ENCODE data around the gene GMDS.

GMDS gene

DNA sequence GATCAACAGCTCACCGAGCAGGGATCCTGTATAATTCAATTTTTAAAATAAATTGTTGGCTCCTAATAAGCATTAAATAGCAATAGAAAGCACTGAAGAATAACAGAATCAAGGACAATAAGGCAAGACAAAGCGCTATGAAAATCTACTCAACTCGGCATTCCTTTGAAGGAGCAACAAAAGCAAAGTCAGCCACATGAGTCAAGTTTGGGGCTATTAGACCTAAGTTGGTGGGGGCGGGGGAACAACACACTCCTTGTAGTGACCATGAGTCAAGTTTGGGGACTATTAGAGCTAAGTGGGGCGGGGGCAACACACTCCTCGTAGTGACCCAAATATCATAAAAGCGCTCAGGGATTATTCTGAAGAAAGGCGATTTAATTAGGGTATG lies 515.7 kb downstream of the GMDS start:
- no peak overlapping the region for H3K27ac Mint-ChIP-seq
- ATAC-seq (replicated peaks), result no peak
- DNase-seq, result no peak
- peaks cover 0 to 2% of the 10 kb centered on the region in 2 donors for H3K4me1 Mint-ChIP-seq (ENCODE audit: low read depth in 2 of 2)
- H3K9me3 Mint-ChIP-seq, result peaks cover 2 to 7% of the 10 kb centered on the region in 2 donors
- no peaks in the 10 kb centered on the region for H3K27me3 Mint-ChIP-seq
- peaks cover 10% of the 10 kb centered on the region for H3K36me3 Mint-ChIP-seq (ENCODE audit: insufficient read depth)
- no peak overlapping the region for H3K4me3 Mint-ChIP-seq

DNA sequence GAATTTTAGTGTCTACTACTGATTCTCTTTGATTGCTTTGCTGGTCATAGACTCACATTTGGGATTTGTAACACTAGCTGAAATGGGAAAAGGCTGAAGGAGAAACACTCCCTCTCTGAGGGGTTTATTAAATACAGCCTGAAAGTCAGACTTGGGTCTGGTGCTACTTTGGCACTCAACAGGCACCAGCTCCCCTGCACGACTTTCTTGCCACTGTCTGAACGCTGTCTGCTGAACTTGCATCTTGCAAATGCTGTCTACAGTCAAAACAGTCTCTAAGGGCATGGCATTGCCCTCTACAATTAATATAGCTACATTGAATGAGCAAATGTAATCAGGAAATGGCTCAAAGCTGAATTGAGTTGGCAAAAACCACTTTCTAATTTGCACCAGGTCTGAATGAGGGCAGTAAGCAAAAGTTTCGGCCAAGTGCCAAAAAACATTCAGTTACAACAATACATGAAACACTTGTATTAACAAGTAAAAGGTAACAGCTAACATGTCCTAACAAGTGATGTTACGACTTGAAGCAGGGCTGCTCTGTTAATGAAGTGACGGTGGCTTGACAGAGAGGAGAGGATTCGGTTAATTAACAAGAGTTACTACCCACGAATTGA lies 516.2 kb downstream of the GMDS start:
- peaks cover 10% of the 10 kb centered on the region for H3K36me3 Mint-ChIP-seq (ENCODE audit: insufficient read depth)
- no peak for ATAC-seq (replicated peaks)
- H3K9me3 Mint-ChIP-seq, result peaks cover 2 to 7% of the 10 kb centered on the region in 2 donors
- DNase-seq, result no peak
- H3K27ac Mint-ChIP-seq, result no peak overlapping the region
- H3K27me3 Mint-ChIP-seq, result no peaks in the 10 kb centered on the region
- H3K4me1 Mint-ChIP-seq (ENCODE audit: low read depth in 2 of 2), result peaks cover 0 to 2% of the 10 kb centered on the region in 2 donors
- no peak overlapping the region for H3K4me3 Mint-ChIP-seq

DNA sequence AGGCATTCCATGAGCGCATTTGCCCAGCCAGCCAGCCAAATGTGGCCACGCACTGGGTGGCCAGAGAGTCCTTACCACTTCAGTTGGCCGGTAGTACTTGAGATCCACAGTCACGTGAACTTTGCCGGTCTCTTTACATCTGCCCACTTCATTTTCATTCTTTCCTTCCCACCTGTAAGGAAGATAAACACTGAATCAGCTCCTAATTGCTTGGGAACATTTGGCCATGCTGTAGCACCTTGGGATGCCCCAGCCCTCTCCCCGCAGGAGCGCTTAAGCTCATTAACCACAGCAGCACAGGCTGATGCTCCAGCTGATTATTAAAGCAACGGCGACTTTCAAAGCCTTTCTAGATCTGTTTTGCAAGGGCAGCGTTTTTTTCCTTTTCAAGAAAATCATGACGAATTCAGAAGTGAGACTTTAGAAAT lies 519.0 kb downstream of the GMDS start:
- Mint-ChIP-seq H3K27ac (no peak overlapping the region), H3K36me3 (ENCODE audit: insufficient read depth) (peaks cover 10% of the 10 kb centered on the region), H3K27me3 (no peaks in the 10 kb centered on the region), H3K4me3 (no peak overlapping the region), H3K4me1 (ENCODE audit: low read depth in 2 of 2) (peaks cover 0 to 2% of the 10 kb centered on the region in 2 donors), H3K9me3 (peaks cover 2 to 7% of the 10 kb centered on the region in 2 donors)
- no peak for ATAC-seq (replicated peaks)
- DNase-seq, result no peak

DNA sequence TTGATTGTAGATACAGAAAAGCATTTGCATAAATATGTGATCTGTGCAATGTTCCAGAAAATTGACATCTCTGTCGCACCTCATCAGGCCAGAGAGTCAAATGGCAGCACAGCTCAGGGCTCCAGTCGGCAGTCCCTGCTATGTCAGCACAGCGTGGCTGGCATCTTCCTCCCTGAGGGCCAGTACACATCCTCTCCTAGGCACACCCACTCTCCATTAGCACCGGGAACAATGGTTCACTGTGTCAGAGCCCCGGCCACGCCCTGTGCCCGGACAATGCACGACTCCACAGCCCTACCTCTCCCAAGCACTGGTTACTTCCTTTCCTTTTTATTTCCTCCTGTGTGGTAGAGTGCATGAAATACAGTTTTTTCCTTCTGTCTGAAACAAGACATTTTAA lies 520.8 kb downstream of the GMDS start:
- Mint-ChIP-seq H3K4me1 (ENCODE audit: low read depth in 2 of 2) (peaks cover 0 to 2% of the 10 kb centered on the region in 2 donors), H3K9me3 (no peaks in the 10 kb centered on the region), H3K27ac (no peak overlapping the region), H3K36me3 (ENCODE audit: insufficient read depth) (peaks cover 10% of the 10 kb centered on the region), H3K27me3 (no peaks in the 10 kb centered on the region), H3K4me3 (no peak overlapping the region)
- no peak for ATAC-seq (replicated peaks)
- DNase-seq, result no peak

DNA sequence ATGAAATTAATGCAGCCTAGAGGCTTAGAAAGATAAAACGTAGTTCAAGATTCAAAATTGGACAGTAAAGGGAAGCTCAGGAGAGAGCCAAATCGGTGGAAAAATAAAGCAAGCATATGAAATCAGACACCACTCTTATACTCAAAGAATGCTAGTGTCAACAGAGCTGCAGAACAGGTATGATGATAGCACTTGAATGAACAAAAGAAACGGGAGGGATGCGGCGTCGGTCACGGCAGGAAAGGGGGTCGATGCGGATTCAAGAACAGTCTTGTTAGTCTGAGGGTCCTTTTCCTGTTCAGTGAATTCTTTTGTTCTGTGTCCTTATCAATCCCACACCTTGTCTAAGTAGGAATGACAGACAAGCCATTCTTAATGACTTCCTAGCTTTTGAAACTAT lies 521.3 kb downstream of the GMDS start:
- Mint-ChIP-seq H3K36me3 (ENCODE audit: insufficient read depth) (peaks cover 10% of the 10 kb centered on the region), H3K4me3 (no peak overlapping the region), H3K9me3 (no peaks in the 10 kb centered on the region), H3K27me3 (no peaks in the 10 kb centered on the region), H3K27ac (peak overlapping the region in 1 of 2 donors; percentile 75), H3K4me1 (ENCODE audit: low read depth in 2 of 2) (peaks cover 0 to 2% of the 10 kb centered on the region in 2 donors)
- no peak for DNase-seq
- ATAC-seq (replicated peaks), result no peak

DNA sequence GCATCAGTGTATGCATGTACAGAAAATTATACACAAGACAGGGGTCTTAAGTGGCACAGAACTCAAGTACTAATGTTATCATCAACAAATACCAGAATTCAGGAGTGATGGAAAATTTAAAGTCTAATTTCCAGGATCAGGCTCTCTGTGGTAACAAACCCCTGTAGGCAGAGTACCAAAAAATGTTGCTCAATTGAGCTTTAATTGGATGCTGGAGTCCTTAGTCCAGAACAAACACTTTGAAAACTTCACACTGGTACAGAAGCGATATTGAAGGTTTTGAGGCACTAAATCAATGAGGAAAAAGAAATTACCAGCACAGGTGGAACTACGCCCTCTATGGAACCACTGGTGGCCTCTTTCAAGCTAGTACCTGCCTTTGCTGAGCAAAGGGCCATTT lies 522.6 kb downstream of the GMDS start:
- Mint-ChIP-seq H3K27ac (no peak overlapping the region), H3K9me3 (no peaks in the 10 kb centered on the region), H3K36me3 (ENCODE audit: insufficient read depth) (peaks cover 10% of the 10 kb centered on the region), H3K4me3 (no peak overlapping the region), H3K27me3 (no peaks in the 10 kb centered on the region), H3K4me1 (ENCODE audit: low read depth in 2 of 2) (peaks cover 0 to 2% of the 10 kb centered on the region in 2 donors)
- no peak for ATAC-seq (replicated peaks)
- no peak for DNase-seq

DNA sequence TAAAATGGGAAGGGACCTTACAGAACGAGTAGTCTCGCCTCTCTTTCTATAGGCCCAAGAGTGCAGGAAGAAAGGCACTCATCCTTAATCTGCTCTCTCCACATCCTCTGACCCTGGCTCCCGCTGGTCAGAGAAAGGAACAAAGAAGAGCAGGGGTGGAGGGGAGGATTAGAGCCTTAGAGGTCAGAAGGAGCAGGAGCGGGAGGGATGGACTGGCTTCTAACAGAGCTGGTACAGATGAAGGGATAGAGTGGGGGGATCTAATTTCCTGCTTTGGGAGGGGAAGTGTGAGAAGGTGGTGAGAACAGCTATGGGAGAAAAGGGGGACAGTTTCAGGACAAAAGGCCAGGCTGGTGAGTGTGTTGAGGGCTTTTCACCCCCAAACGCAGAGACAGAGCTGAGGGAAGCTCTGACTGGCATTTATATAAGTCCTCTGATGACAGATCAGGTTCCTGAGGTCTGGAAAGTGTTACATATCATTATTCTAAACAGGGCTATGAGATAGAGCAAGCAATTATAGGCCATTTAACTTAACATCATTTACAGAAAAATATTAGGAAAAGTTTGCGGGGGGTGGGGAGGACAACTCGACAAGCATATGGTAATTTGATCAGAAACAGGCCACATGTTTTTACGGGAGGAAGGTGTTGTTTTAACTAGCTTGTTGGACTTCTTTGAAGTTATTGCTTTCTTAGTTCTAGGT lies 524.6 kb downstream of the GMDS start:
- no peak overlapping the region for H3K4me3 Mint-ChIP-seq
- no peaks in the 10 kb centered on the region for H3K9me3 Mint-ChIP-seq
- ATAC-seq (replicated peaks) (no peak), DNase-seq (no peak)
- no peaks in the 10 kb centered on the region for H3K27me3 Mint-ChIP-seq
- no peak overlapping the region for H3K27ac Mint-ChIP-seq
- peaks cover 3% of the 10 kb centered on the region for H3K36me3 Mint-ChIP-seq (ENCODE audit: insufficient read depth)
- peaks cover 0 to 2% of the 10 kb centered on the region in 2 donors for H3K4me1 Mint-ChIP-seq (ENCODE audit: low read depth in 2 of 2)

DNA sequence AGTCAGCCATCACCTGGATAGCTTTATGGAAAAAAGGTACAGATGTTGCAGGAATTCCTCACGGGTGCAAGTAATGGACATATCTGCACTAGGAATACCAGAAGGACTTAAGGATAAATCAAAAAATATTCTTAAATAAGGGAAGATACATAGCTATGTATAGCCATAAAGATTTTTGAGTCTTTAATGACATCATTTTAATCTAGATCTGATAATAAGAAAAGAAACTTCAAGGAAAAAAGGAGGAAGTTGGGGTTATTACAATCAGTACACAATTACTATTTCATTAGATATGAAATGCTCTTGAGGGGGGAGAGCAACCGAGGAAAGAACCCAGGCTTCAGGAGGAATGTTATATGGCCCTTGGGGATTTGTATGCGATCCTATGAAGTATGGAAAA lies 525.5 kb downstream of the GMDS start:
- DNase-seq (no peak), ATAC-seq (replicated peaks) (no peak)
- Mint-ChIP-seq H3K9me3 (no peaks in the 10 kb centered on the region), H3K36me3 (ENCODE audit: insufficient read depth) (no peaks in the 10 kb centered on the region), H3K27ac (no peak overlapping the region), H3K4me1 (ENCODE audit: low read depth in 2 of 2) (no peaks in the 10 kb centered on the region), H3K27me3 (no peaks in the 10 kb centered on the region), H3K4me3 (no peak overlapping the region)

DNA sequence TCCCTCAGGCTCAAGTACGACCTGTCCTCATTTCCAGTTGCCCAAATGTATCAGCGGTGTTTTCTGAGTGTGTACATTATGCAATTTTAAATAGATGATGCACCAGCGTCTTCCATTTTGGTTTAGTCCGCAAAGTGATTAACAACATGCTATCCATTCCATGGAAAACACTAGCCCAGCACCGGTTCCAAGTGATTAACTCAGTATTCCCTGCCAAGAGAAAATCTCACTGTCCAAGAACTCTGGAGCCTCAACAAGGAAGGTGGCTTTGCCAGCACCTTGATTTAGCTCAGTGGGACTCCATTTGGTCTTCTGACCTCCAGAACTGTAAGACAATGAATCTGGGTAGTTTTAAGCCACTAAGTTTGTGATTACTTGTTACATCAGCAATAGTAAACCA lies 528.5 kb downstream of the GMDS start:
- no peaks in the 10 kb centered on the region for H3K9me3 Mint-ChIP-seq
- no peak for DNase-seq
- H3K36me3 Mint-ChIP-seq (ENCODE audit: insufficient read depth), result peaks cover 2% of the 10 kb centered on the region
- no peak for ATAC-seq (replicated peaks)
- no peak overlapping the region for H3K4me3 Mint-ChIP-seq
- no peaks in the 10 kb centered on the region for H3K27me3 Mint-ChIP-seq
- H3K27ac Mint-ChIP-seq, result no peak overlapping the region
- no peaks in the 10 kb centered on the region for H3K4me1 Mint-ChIP-seq (ENCODE audit: low read depth in 2 of 2)

DNA sequence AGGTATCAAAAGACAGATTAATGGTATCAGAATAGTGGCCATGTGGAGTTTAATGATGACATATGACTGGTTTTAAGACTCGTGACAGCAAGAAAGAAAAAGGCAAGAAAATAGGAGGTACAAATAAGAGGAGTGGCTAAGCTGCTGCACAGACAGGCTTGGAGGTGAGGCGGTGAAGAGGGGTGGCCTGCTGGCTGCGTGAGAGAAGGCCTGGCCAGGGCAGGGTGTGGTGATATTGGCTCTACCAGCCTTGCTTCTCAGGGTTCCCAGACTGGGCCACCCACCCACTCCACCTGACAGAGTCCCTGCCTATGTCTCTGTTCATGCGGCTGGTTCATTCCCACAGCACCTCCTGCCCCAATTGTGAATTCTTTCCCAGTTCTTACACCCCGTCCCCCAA lies 529.0 kb downstream of the GMDS start:
- H3K4me1 Mint-ChIP-seq (ENCODE audit: low read depth in 2 of 2), result no peaks in the 10 kb centered on the region
- peaks cover 2% of the 10 kb centered on the region for H3K36me3 Mint-ChIP-seq (ENCODE audit: insufficient read depth)
- no peak for ATAC-seq (replicated peaks)
- DNase-seq, result no peak
- no peaks in the 10 kb centered on the region for H3K9me3 Mint-ChIP-seq
- H3K27me3 Mint-ChIP-seq, result no peaks in the 10 kb centered on the region
- no peak overlapping the region for H3K4me3 Mint-ChIP-seq
- no peak overlapping the region for H3K27ac Mint-ChIP-seq

DNA sequence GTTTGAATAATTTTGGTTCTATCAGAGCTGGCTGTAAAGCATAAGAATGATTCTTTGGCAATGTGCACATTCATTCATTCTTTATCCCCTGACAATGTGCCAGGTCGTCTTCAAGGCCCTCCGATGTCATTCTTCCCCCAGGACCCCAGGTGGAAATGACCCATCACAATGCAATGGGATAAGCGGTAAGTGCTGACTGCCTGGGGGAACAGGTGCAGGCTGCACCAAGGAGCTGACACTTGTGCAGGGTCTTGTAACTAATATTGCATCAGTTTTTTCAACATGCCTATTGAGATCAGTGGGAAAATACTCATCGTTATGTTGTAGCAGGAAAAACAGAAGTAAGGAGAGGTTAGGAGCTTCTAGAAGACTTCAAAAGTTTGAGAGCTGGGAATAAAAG lies 530.1 kb downstream of the GMDS start:
- Mint-ChIP-seq H3K36me3 (ENCODE audit: insufficient read depth) (peaks cover 2% of the 10 kb centered on the region), H3K27ac (no peak overlapping the region), H3K4me1 (ENCODE audit: low read depth in 2 of 2) (no peaks in the 10 kb centered on the region), H3K9me3 (no peaks in the 10 kb centered on the region), H3K27me3 (no peaks in the 10 kb centered on the region), H3K4me3 (no peak overlapping the region)
- ATAC-seq (replicated peaks) (no peak), DNase-seq (no peak)

DNA sequence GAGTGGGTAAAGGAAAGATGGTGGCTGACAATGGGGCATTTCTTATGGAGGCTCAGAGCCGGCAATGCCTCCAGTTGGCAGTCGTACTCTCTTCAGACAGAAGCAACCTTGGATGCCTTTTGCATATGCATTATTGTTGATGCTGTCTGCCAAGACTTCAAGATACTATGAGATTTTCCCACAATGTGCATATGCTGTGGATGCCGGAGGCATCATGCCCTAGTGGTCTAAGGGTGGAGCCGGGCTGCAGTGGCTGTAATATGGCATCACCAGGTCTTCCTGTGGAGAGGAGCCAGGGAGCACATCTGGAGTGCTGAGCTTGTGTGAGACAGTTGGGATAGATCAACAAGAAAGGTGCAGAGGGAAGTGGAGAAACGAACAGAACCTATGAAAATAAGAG lies 530.8 kb downstream of the GMDS start:
- Mint-ChIP-seq H3K9me3 (no peaks in the 10 kb centered on the region), H3K4me3 (no peak overlapping the region), H3K36me3 (ENCODE audit: insufficient read depth) (peaks cover 2% of the 10 kb centered on the region), H3K4me1 (ENCODE audit: low read depth in 2 of 2) (no peaks in the 10 kb centered on the region), H3K27ac (no peak overlapping the region), H3K27me3 (no peaks in the 10 kb centered on the region)
- DNase-seq (no peak), ATAC-seq (replicated peaks) (no peak)

DNA sequence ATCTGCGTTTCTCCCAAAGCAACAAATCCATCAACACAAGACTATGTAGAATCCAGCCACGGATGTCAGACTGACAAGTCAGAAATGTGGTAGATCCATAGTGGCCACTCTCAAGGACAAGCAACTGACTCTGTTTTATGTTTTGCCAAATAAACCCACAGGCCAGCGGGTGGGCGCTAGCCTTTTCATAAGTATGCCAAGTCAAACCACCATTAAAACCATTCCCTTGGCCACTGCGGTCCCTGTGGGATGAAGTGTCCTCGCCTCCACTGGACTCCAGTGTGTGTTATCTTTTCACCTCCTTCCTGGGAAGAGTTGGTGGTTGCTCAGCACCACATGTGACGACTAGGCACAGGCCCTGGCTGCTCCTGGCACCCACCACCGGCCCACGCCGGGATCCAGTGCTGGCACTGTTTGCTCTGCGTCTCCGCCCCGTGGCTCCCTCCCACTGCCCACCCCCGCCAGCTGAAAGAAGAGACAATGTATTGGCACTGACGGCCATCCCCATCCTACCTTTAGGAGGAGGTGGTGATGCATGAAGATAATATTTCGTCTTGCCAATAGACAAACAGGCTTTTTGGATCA lies 532.3 kb downstream of the GMDS start:
- Mint-ChIP-seq H3K27me3 (no peaks in the 10 kb centered on the region), H3K4me1 (ENCODE audit: low read depth in 2 of 2) (peaks cover 0 to 2% of the 10 kb centered on the region in 2 donors), H3K36me3 (ENCODE audit: insufficient read depth) (peaks cover 2% of the 10 kb centered on the region), H3K4me3 (no peak overlapping the region), H3K27ac (no peak overlapping the region), H3K9me3 (no peaks in the 10 kb centered on the region)
- ATAC-seq (replicated peaks), result no peak
- no peak for DNase-seq

DNA sequence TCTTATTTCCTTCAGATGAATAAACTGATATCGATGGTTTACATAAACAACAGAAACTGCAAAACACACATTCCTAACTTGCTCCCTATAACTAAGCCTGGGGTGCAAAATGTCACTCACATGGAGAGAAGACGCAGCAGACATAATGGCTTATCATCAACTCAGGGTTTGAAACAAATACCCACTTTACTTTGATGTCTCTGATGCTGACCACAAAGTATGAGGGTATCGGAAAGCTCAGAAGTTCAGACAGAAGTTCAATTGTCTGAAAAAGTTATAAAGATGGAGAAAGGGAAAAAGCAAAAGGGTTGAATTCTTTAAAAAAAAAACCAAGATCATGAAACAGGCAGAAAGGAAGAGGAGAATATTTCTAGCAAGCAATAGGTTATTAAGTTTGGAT lies 533.0 kb downstream of the GMDS start:
- Mint-ChIP-seq H3K27ac (no peak overlapping the region), H3K4me1 (ENCODE audit: low read depth in 2 of 2) (peaks cover 0 to 2% of the 10 kb centered on the region in 2 donors), H3K36me3 (ENCODE audit: insufficient read depth) (peaks cover 2% of the 10 kb centered on the region), H3K9me3 (no peaks in the 10 kb centered on the region), H3K27me3 (no peaks in the 10 kb centered on the region), H3K4me3 (no peak overlapping the region)
- ATAC-seq (replicated peaks) (no peak), DNase-seq (no peak)
